WTC11 (cell line): ENCODE data around the gene ABCB8. TPM values are rescaled to one million over a fixed set of nuclear protein-coding genes. Genes with fewer than 3 reads are reported as not detected.

ENCODE experiments used
- ATAC-seq: fragments of 200-7000 bp; cut with Tn5 transposase; 2 replicates; pipeline ENCODE4 v1.10.0; 2021; ENCODE audit warnings: mild to moderate bottlenecking, moderate library complexity
- CTCF ChIA-PET: fragments of 300-600 bp; sonication (Branson Sonifier 250); formaldehyde crosslinking; loops from one replicate; lab custom pipeline; 2021; ENCODE audit warnings: antibody characterized with exemption; lab: Charles Lee
- POLR2A ChIA-PET: fragments of 350-600 bp; sonication (Branson Sonifier 250); formaldehyde crosslinking; loops from one replicate; lab custom pipeline; 2021; ENCODE audit warnings: antibody characterized with exemption; lab: Charles Lee
- DNase-seq: peaks from one replicate; pipeline ENCODE4 v3.0.0; 2021; ENCODE audit warnings: low spot score
- H3K27ac Mint-ChIP-seq: 2 replicates; pipeline ENCODE4 v1.8.0; 2021; ENCODE audit warnings: mixed read lengths
- H3K27me3 Mint-ChIP-seq: 2 replicates; pipeline ENCODE4 v1.8.0; 2021; ENCODE audit warnings: low read depth, mild to moderate bottlenecking, moderate library complexity, mixed read lengths
- H3K36me3 Mint-ChIP-seq: 2 replicates; pipeline ENCODE4 v1.8.0; 2021; ENCODE audit warnings: mixed read lengths
- H3K4me1 Mint-ChIP-seq: 2 replicates; pipeline ENCODE4 v1.8.0; 2022; ENCODE audit warnings: mixed read lengths
- H3K4me3 Mint-ChIP-seq: 2 replicates; pipeline ENCODE4 v1.8.0; 2021; ENCODE audit warnings: mild to moderate bottlenecking, moderate library complexity, mixed read lengths
- H3K9me3 Mint-ChIP-seq: 2 replicates; pipeline ENCODE4 v1.8.0; 2021; ENCODE audit warnings: mixed read lengths
- CDX4 ChIP-seq: fragments of 250-450 bp; sonication (Bioruptor Pico); IDR thresholded peaks from 2 replicates; pipeline ENCODE4 v1.9.0; 2021; ENCODE audit warnings: moderate library complexity, mild to moderate bottlenecking, inconsistent platforms, borderline replicate concordance
- E2F1 ChIP-seq: sonication (generic); formaldehyde crosslinking; IDR thresholded peaks from 2 replicates; pipeline ENCODE4 v1.8.0; 2022; ENCODE audit warnings: mild to moderate bottlenecking, missing genetic modification reagents
- E2F4 ChIP-seq: sonication (generic); formaldehyde crosslinking; IDR thresholded peaks from 2 replicates; pipeline ENCODE4 v1.8.1; 2022; ENCODE audit warnings: low read depth, mild to moderate bottlenecking, moderate library complexity, missing genetic modification reagents, borderline replicate concordance
- ESRRA ChIP-seq: sonication (generic); formaldehyde crosslinking; IDR thresholded peaks from 2 replicates; pipeline ENCODE4 v1.8.1; 2022; ENCODE audit warnings: mild to moderate bottlenecking, missing genetic modification reagents, borderline replicate concordance
- FOXJ3 ChIP-seq: sonication (generic); formaldehyde crosslinking; IDR thresholded peaks from 2 replicates; pipeline ENCODE4 v1.9.0; 2021; ENCODE audit warnings: missing genetic modification reagents, mild to moderate bottlenecking, borderline replicate concordance
- FOXP1 ChIP-seq: sonication (generic); formaldehyde crosslinking; IDR thresholded peaks from 2 replicates; pipeline ENCODE4 v1.8.0; 2022; ENCODE audit warnings: missing genetic modification reagents, mild to moderate bottlenecking, moderate library complexity, borderline replicate concordance
- GABPB1 ChIP-seq: sonication (generic); formaldehyde crosslinking; IDR thresholded peaks from 2 replicates; pipeline ENCODE4 v1.8.1; 2023; ENCODE audit warnings: mild to moderate bottlenecking, missing genetic modification reagents
- MXD4 ChIP-seq: fragments of 250-450 bp; sonication (Bioruptor Pico); IDR thresholded peaks from 2 replicates; pipeline ENCODE4 v1.8.0; 2021; ENCODE audit warnings: mild to moderate bottlenecking, moderate library complexity, borderline replicate concordance
- MYBL2 ChIP-seq: sonication (generic); formaldehyde crosslinking; IDR thresholded peaks from 2 replicates; pipeline ENCODE4 v1.8.1; 2023; ENCODE audit warnings: mild to moderate bottlenecking, moderate library complexity, missing genetic modification reagents
- NFATC4 ChIP-seq: fragments of 250-450 bp; sonication (Bioruptor Pico); IDR thresholded peaks from 2 replicates; pipeline ENCODE4 v1.9.0; 2021; ENCODE audit warnings: mild to moderate bottlenecking
- NFE2L1 ChIP-seq: sonication (generic); formaldehyde crosslinking; IDR thresholded peaks from 2 replicates; pipeline ENCODE4 v1.8.1; 2023; ENCODE audit warnings: missing genetic modification reagents
- NR2C2 ChIP-seq: sonication (generic); formaldehyde crosslinking; IDR thresholded peaks from 2 replicates; pipeline ENCODE4 v1.8.0; 2022; ENCODE audit warnings: mild to moderate bottlenecking, missing genetic modification reagents
- NR3C1 ChIP-seq: sonication (generic); formaldehyde crosslinking; conservative IDR thresholded peaks from 2 replicates; pipeline ENCODE4 v1.8.1; 2023; ENCODE audit warnings: low read depth, mild to moderate bottlenecking, missing genetic modification reagents
- PRDM15 ChIP-seq: sonication (generic); formaldehyde crosslinking; IDR thresholded peaks from 2 replicates; pipeline ENCODE4 v1.8.0; 2022; ENCODE audit warnings: missing genetic modification reagents
- PRRX2 ChIP-seq: fragments of 250-450 bp; sonication (Bioruptor Pico); IDR thresholded peaks from 2 replicates; pipeline ENCODE4 v1.8.0; 2021; ENCODE audit warnings: mild to moderate bottlenecking
- SMAD4 ChIP-seq: sonication (generic); formaldehyde crosslinking; IDR thresholded peaks from 2 replicates; pipeline ENCODE4 v1.8.0; 2022; ENCODE audit warnings: mild to moderate bottlenecking, missing genetic modification reagents
- SOX15 ChIP-seq: fragments of 250-450 bp; sonication (Bioruptor Pico); IDR thresholded peaks from 2 replicates; pipeline ENCODE4 v1.9.0; 2021; ENCODE audit warnings: mild to moderate bottlenecking
- TEAD4 ChIP-seq: sonication (generic); formaldehyde crosslinking; IDR thresholded peaks from 2 replicates; pipeline ENCODE4 v1.8.0; 2022; ENCODE audit warnings: mild to moderate bottlenecking, missing genetic modification reagents
- ZBTB43 ChIP-seq: sonication (generic); formaldehyde crosslinking; IDR thresholded peaks from 2 replicates; pipeline ENCODE4 v1.8.1; 2023; ENCODE audit warnings: mild to moderate bottlenecking, missing genetic modification reagents
- ZNF138 ChIP-seq: sonication (generic); formaldehyde crosslinking; conservative IDR thresholded peaks from 2 replicates; pipeline ENCODE4 v1.8.1; 2022; ENCODE audit warnings: mild to moderate bottlenecking, moderate library complexity, missing genetic modification reagents
- ZNF219 ChIP-seq: sonication (generic); formaldehyde crosslinking; IDR thresholded peaks from 2 replicates; pipeline ENCODE4 v1.8.0; 2023; ENCODE audit warnings: missing genetic modification reagents, mild to moderate bottlenecking, borderline replicate concordance
- ZNF232 ChIP-seq: sonication (generic); formaldehyde crosslinking; IDR thresholded peaks from 2 replicates; pipeline ENCODE4 v1.8.0; 2022; ENCODE audit warnings: mild to moderate bottlenecking, missing genetic modification reagents
- ZNF263 ChIP-seq: sonication (generic); formaldehyde crosslinking; IDR thresholded peaks from 2 replicates; pipeline ENCODE4 v1.8.1; 2022; ENCODE audit warnings: low read depth, mild to moderate bottlenecking, moderate library complexity, missing genetic modification reagents
- ZNF416 ChIP-seq: fragments of 250-450 bp; sonication (Bioruptor Pico); IDR thresholded peaks from 2 replicates; pipeline ENCODE4 v1.9.0; 2021; ENCODE audit warnings: mild to moderate bottlenecking, inconsistent platforms
- ZNF423 ChIP-seq: fragments of 250-450 bp; sonication (Bioruptor Pico); IDR thresholded peaks from 2 replicates; pipeline ENCODE4 v2.1.2; 2022; ENCODE audit warnings: mild to moderate bottlenecking, moderate library complexity
- ZNF512 ChIP-seq: sonication (generic); formaldehyde crosslinking; IDR thresholded peaks from 2 replicates; pipeline ENCODE4 v1.8.1; 2022; ENCODE audit warnings: missing genetic modification reagents, borderline replicate concordance
- ZNF671 ChIP-seq: fragments of 250-450 bp; sonication (Bioruptor Pico); IDR thresholded peaks from 2 replicates; pipeline ENCODE4 v1.8.0; 2021; ENCODE audit warnings: mild to moderate bottlenecking
- total RNA-seq: library from RNA; stranded (reverse); gene quantifications from 3 replicates; pipeline ENCODE4 v1.2.3, GENCODE V29; 2021

The ABCB8 gene
- total RNA-seq, 1 experiment from 2014 or later = 35.9 TPM

- no peak for TF ChIP-seq PRDM15 (CRISPR knock-in tag)
- no peak for TF ChIP-seq PRRX2 (CRISPR knock-in tag)
- no peak for TF ChIP-seq FOXJ3 (CRISPR knock-in tag)
- no peak for TF ChIP-seq MXD4 (CRISPR knock-in tag)
- TF ChIP-seq ZNF219 (CRISPR knock-in tag) = no peak
- peak; percentile 62; the same call in 1 of the 2 replicates for TF ChIP-seq FOXP1 (CRISPR knock-in tag)
- no peak for TF ChIP-seq ZNF138 (CRISPR knock-in tag)
- TF ChIP-seq E2F4 = 0 out of 2 replicates have a peak, but pooled peaks have one; percentile 31
- TF ChIP-seq TEAD4 (CRISPR knock-in tag) = no peak
- no peak for TF ChIP-seq ZNF232 (CRISPR knock-in tag)
- no peak for TF ChIP-seq E2F1 (CRISPR knock-in tag)
- TF ChIP-seq SOX15 (CRISPR knock-in tag) = no peak
- TF ChIP-seq NFE2L1 (CRISPR knock-in tag) = no peak
- peak; percentile 86 for TF ChIP-seq ZBTB43 (CRISPR knock-in tag)
- TF ChIP-seq ZNF671 (CRISPR knock-in tag) = no peak
- TF ChIP-seq CDX4 (CRISPR knock-in tag) = no peak
- no peak for TF ChIP-seq NR2C2 (CRISPR knock-in tag)
These were observed 19.5 kb upstream of the ABCB8 start (continued) for GRCh38 chr7:151008511-151009323.

- ChIA-PET POLR2A (no interaction called here), CTCF (interaction anchor here (0.6 to 6.6 kb wide), 50 partner anchors 10 to 1295 kb away, joined by 3 to 112 read pairs (median 6); partner anchors contain the start of genes ABCB8, ABCF2, AGAP3 and ATG9B)
- Mint-ChIP-seq H3K9me3 (no peaks in the 10 kb centered on the region), H3K36me3 (no peaks in the 10 kb centered on the region), H3K4me1 (peaks cover 36% of the 10 kb centered on the region), H3K27ac (no peak overlapping the region), H3K4me3 (no peak overlapping the region), H3K27me3 (peaks cover 18% of the 10 kb centered on the region)
- ATAC-seq (0 out of 2 replicates have a peak, but pooled peaks have one; percentile 2), DNase-seq (peak; percentile 65)
- TF ChIP-seq TEAD4 (CRISPR knock-in tag) (no peak), GABPB1 (CRISPR knock-in tag) (no peak), PRRX2 (CRISPR knock-in tag) (no peak), ESRRA (CRISPR knock-in tag) (no peak), MYBL2 (no peak), SMAD4 (CRISPR knock-in tag) (no peak), ZNF263 (CRISPR knock-in tag) (no peak), NR3C1 (CRISPR knock-in tag) (no peak), ZNF671 (CRISPR knock-in tag) (no peak), ZNF423 (CRISPR knock-in tag) (no peak), ZNF416 (no peak), ZNF512 (no peak), NFATC4 (CRISPR knock-in tag) (no peak)
These were observed 18.8 kb upstream of the ABCB8 start for GRCh38 chr7:151009327-151010036.
